K562 (cell line): Measurements from ENCODE around the gene HLA-DRB1. TPM values are rescaled to one million over a fixed set of nuclear protein-coding genes. Genes with fewer than 3 reads are reported as not detected.

Experiments used
- ATAC-seq: fragments of 200-7000 bp; cut with Tn5 transposase; 3 replicates; pipeline ENCODE4 v1.9.1; 2020; ENCODE audit warnings: moderate library complexity
- BruUV-seq: library from RNA; stranded (reverse); fragments of 400-500 nt; replicated peaks from 2 replicates; lab custom pipeline; 2021; lab: Mats Ljungman, UMichigan
- CTCF ChIA-PET: fragments of 300-600 bp; formaldehyde crosslinking; extraction: SDS; loops from one replicate; lab custom pipeline; 2021; ENCODE audit warnings: low intra/inter-chr PET ratio; lab: Yijun Ruan, JAX
- POLR2A ChIA-PET: fragments of 300-600, 350-650 bp; sonication (Branson Sonifier 250); formaldehyde crosslinking; extraction: SDS; loops from one replicate; lab custom pipeline; 2021; ENCODE audit warnings: antibody characterized with exemption, inconsistent platforms; lab: Yijun Ruan, JAX
- DNase-seq, 4 experiments: peaks; one replicate each; pipeline versions ENCODE4 v3.0.0 to v3.0.0-alpha.2; 2011 to 2018; ENCODE audit warnings: low spot score in 3 of 4, mixed read lengths in 3 of 4; ENCODE audit errors: extremely low read depth in 1 of 4
- FAIRE-seq: peaks from 2 replicates; lab custom pipeline; 2011; peaks lifted over from hg19 to GRCh38; lab: Jason Lieb, UNC
- H2AFZ ChIP-seq: 2 replicates; pipeline ENCODE4 v1.6.0; 2011; ENCODE audit warnings: low read depth, low read length, control low read depth, inconsistent platforms
- H3K27ac ChIP-seq: fragments of 200-600 bp; 3 replicates; pipeline ENCODE4 v1.8.0; 2011; ENCODE audit warnings: low read depth, mild to moderate bottlenecking, control low read depth, inconsistent platforms, low read length, moderate library complexity, mixed read lengths; ENCODE audit errors: extremely low read depth
- H3K27me3 ChIP-seq, 2 experiments: fragments of 300-600 bp in 1 of 2; 2 replicates in 1 of 2; 3 replicates in 1 of 2; pipeline versions ENCODE4 v1.6.0 to v1.8.0; 2011; ENCODE audit warnings: inconsistent platforms in 2 of 2, low read length in 2 of 2, mild to moderate bottlenecking in 1 of 2, mixed read lengths in 1 of 2, moderate library complexity in 1 of 2; ENCODE audit not compliant: control insufficient read depth in 2 of 2, insufficient read depth in 2 of 2
- H3K36me3 ChIP-seq: fragments of 300-600 bp; 3 replicates; pipeline ENCODE4 v1.8.0; 2011; ENCODE audit warnings: mild to moderate bottlenecking, low read length, inconsistent platforms; ENCODE audit not compliant: control insufficient read depth, insufficient read depth
- H3K4me1 ChIP-seq, 2 experiments: fragments of 200-600 bp in 1 of 2; replicated peaks in 1 of 2; 2 replicates in 1 of 2; 3 replicates in 1 of 2; pipeline versions ENCODE4 v1.5.1 to v1.8.0; 2011; ENCODE audit warnings: inconsistent platforms in 2 of 2, low read length in 2 of 2, mild to moderate bottlenecking in 1 of 2, mixed read lengths in 1 of 2, moderate library complexity in 1 of 2; ENCODE audit not compliant: control insufficient read depth in 2 of 2, insufficient read depth in 2 of 2
- H3K4me2 ChIP-seq: 2 replicates; pipeline ENCODE4 v1.6.1; 2011; ENCODE audit warnings: low read length, control low read depth, inconsistent platforms, mixed read lengths; ENCODE audit not compliant: insufficient read depth
- H3K4me3 ChIP-seq: fragments of 200-600 bp; sonication (generic), shearing (Covaris generic); 2 replicates; pipeline ENCODE4 v1.5.1; 2016; ENCODE audit warnings: control low read depth, inconsistent platforms
- H3K79me2 ChIP-seq: fragments of 200-600 bp; 3 replicates; pipeline ENCODE4 v1.8.0; 2011; ENCODE audit warnings: low read length, inconsistent platforms; ENCODE audit not compliant: control insufficient read depth, insufficient read depth
- H3K9ac ChIP-seq, 2 experiments: 2 replicates each; pipeline versions ENCODE4 v1.6.0 to v1.6.1; 2011; ENCODE audit warnings: low read depth in 2 of 2, low read length in 2 of 2, control low read depth in 1 of 2, inconsistent platforms in 1 of 2, mild to moderate bottlenecking in 1 of 2, mixed read lengths in 1 of 2; ENCODE audit not compliant: insufficient read depth in 1 of 2
- H3K9me1 ChIP-seq: one replicate; pipeline ENCODE4 v1.6.0; 2011; ENCODE audit warnings: inconsistent platforms, mild to moderate bottlenecking, low read length, moderate library complexity; ENCODE audit not compliant: control insufficient read depth, insufficient read depth
- H3K9me3 ChIP-seq: replicated peaks from 2 replicates; pipeline ENCODE4 v1.5.1; 2011; ENCODE audit warnings: low read depth, low read length, inconsistent platforms; ENCODE audit not compliant: control insufficient read depth, insufficient read depth
- H4K20me1 ChIP-seq: replicated peaks from 2 replicates; pipeline ENCODE4 v1.6.1; 2011; ENCODE audit warnings: low read length, inconsistent platforms, mixed read lengths; ENCODE audit not compliant: control insufficient read depth, insufficient read depth
- ETV5 ChIP-seq: sonication (generic); formaldehyde crosslinking; IDR thresholded peaks from 2 replicates; pipeline ENCODE4 v1.4.0; 2020; ENCODE audit warnings: low read depth, mild to moderate bottlenecking, missing genetic modification reagents
- HCFC1 ChIP-seq: IDR thresholded peaks from 2 replicates; pipeline ENCODE4 v1.6.1; 2012; ENCODE audit warnings: low read depth, low read length, improper control_type of control experiment
- MAZ ChIP-seq, 2 experiments: fragments of 450-650 bp in 1 of 2; sonication (generic) in 1 of 2; formaldehyde crosslinking; IDR thresholded peaks in 1 of 2; conservative IDR thresholded peaks in 1 of 2; 2 replicates each; pipeline versions ENCODE4 v1.4.0 to v1.5.0; 2020; ENCODE audit warnings: mild to moderate bottlenecking in 1 of 2, missing genetic modification reagents in 1 of 2
- MEF2D ChIP-seq: conservative IDR thresholded peaks from 2 replicates; pipeline ENCODE4 v1.6.1; 2016; ENCODE audit warnings: low read depth, missing genetic modification characterization, missing compliant biosample characterization
- NRF1 ChIP-seq, 2 experiments: fragments of 450-650 bp; IDR thresholded peaks in 1 of 2; conservative IDR thresholded peaks in 1 of 2; 2 replicates each; pipeline ENCODE4 v1.6.1; 2014; ENCODE audit warnings: mild to moderate bottlenecking in 2 of 2
- PRMT5 ChIP-seq: sonication (generic); formaldehyde crosslinking; IDR thresholded peaks from 2 replicates; pipeline ENCODE4 v1.5.0; 2020; ENCODE audit warnings: missing genetic modification reagents
- SAP30 ChIP-seq: fragments of 200-600 bp; sonication (generic); IDR thresholded peaks from 2 replicates; pipeline ENCODE4 v1.6.1; 2012; ENCODE audit warnings: borderline replicate concordance, low read depth, mild to moderate bottlenecking, moderate library complexity, low read length, control low read depth, inconsistent platforms; ENCODE audit not compliant: insufficient read depth, poor library complexity, severe bottlenecking
- STAT5A ChIP-seq: IDR thresholded peaks from 2 replicates; pipeline ENCODE4 v1.6.1; 2012; ENCODE audit warnings: low read length, inconsistent platforms, borderline replicate concordance
- ZBTB1 ChIP-seq: sonication (generic); formaldehyde crosslinking; IDR thresholded peaks from 2 replicates; pipeline ENCODE4 v1.8.1; 2023; ENCODE audit warnings: missing genetic modification reagents, low read depth, mild to moderate bottlenecking, borderline replicate concordance
- ZFX ChIP-seq: sonication (generic); formaldehyde crosslinking; IDR thresholded peaks from 2 replicates; pipeline ENCODE4 v1.8.0; 2022; ENCODE audit warnings: mild to moderate bottlenecking, missing genetic modification reagents, moderate library complexity
- ZKSCAN8 ChIP-seq: fragments of 200-800 bp; sonication (Bioruptor generic); IDR thresholded peaks from 2 replicates; pipeline ENCODE4 v1.6.1; 2016; ENCODE audit warnings: missing genetic modification characterization, missing compliant biosample characterization
- WGBS: fragments of 100-300 bp; shearing (Covaris generic); methylation state at CpG from one replicate; pipeline ENCODE4 v1.1.6; 2016; ENCODE audit warnings: low coverage, mixed read lengths; ENCODE audit not compliant: insufficient coverage; ENCODE audit errors: missing lambda C conversion rate; 5-methylcytosine and 5-hydroxymethylcytosine counted together
- in situ Hi-C: fragments of 300-500 bp; cut with MboI; formaldehyde crosslinking; loops from 4 replicates; pipeline ENCODE4 v1.15.0; 2018; ENCODE audit warnings: inconsistent platforms, mixed read lengths
- intact Hi-C: fragments of 100-400 bp; cut with micrococcal nuclease; formaldehyde crosslinking; loops from 2 replicates; pipeline ENCODE4 v1.14.2; 2022
- polyA plus RNA-seq, 8 experiments: library from polyadenylated mRNA; depleted of rRNA in 4 of 8; stranded (reverse) in 5 of 8; unstranded in 3 of 8; fragments of >200 nt; fragmentation: Nextera tagmentation in 2 of 8; fragmentation: Illumina TruSeq in 1 of 8; extraction: Ambion mirVana in 2 of 8; extraction: Trizol in 1 of 8; gene quantifications; 2 replicates each; pipeline versions ENCODE4 v1.2.1 to v1.2.3, GENCODE V29; 2011 to 2014; ENCODE audit warnings: inconsistent platforms in 1 of 8, missing spikeins in 1 of 8
- total RNA-seq, 7 experiments: library from RNA; depleted of rRNA in 6 of 7; stranded (reverse); fragments of >200 nt in 6 of 7; fragmentation: Illumina TruSeq in 2 of 7; extraction: Trizol in 2 of 7; gene quantifications; 2 replicates each; pipeline versions ENCODE4 v1.2.1 to v1.2.3, GENCODE V29; 2011 to 2021; ENCODE audit warnings: low replicate concordance in 1 of 7
- TF ChIP-seq, protein P1 (sequence below): fragments of 250-450 bp; sonication (Bioruptor Pico); IDR thresholded peaks from 2 replicates; pipeline ENCODE4 v1.8.0; 2022; ENCODE audit warnings: moderate library complexity, mild to moderate bottlenecking, inconsistent platforms
- TF ChIP-seq, protein P2 (sequence below): fragments of 250-450 bp; sonication (Bioruptor Pico); IDR thresholded peaks from 2 replicates; pipeline ENCODE4 v1.4.0; 2020
- TF ChIP-seq, protein P3 (sequence below): sonication (generic); formaldehyde crosslinking; IDR thresholded peaks from 2 replicates; pipeline ENCODE4 v1.8.1; 2023; ENCODE audit warnings: mild to moderate bottlenecking, missing genetic modification reagents

HLA-DRB1 gene
- total and polyA plus RNA-seq, 9 of the 15 experiments (the other 6 are each of a cell fraction or from before 2014, with no cell fraction given): 0.06 to 0.78 (median 0.06) TPM; not detected in 6

DNA sequence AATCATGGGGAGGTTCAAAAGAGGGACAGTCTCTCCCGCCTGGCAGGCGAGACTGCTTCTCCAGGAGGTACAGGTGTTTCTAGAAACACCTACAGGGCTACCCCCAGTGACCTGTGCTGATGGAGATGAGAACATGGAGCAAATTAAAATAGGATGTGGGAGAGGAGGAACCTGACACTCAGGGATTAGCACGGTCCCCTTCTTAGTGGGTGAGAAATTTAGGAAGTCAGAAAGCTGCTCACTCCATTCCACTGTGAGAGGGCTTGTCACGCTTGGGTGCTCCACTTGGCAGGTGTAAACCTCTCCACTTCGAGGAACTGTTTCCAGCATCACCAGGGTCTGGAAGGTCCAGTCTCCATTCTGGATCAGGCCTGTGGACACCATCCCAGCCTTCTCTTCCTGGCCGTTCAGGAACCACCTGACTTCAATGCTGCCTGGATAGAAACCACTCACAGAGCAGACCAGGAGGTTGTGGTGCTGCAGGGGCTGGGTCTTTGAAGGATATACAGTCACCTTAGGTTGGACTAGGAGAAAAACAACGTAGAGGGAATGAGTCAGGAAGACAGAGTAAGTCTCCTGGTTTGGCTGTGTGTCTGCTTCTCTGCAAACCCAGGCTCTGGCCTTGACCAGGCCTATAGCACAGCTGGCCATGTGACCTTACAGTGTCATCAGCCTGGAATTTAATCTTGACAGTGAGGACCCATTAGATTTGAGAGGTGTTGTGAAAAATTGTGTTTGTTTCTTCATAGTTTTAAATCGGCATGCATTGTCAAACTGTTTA, 8.1 kb downstream of the HLA-DRB1 start:
- H3K9me3 ChIP-seq: no peaks in the 10 kb centered on the region
- H4K20me1 ChIP-seq: no peaks in the 10 kb centered on the region
- ATAC-seq (no peak), FAIRE-seq (no peak), DNase-seq (no peak)
- POLR2A ChIA-PET: interaction anchor here (0.6 kb wide), 1 partner anchor 42 kb away, joined by 4 read pairs; no protein-coding TSS in a partner anchor
- CTCF ChIA-PET: no interaction called here
- H3K27ac ChIP-seq: no peak overlapping the region
- no peak overlapping the region for H3K9ac ChIP-seq
- no peaks in the 10 kb centered on the region for H3K4me1 ChIP-seq
- no peaks in the 10 kb centered on the region for H3K27me3 ChIP-seq
- in situ Hi-C loops (no loop called here), intact Hi-C loops (no loop called here)
- no peak overlapping the region for H2AFZ ChIP-seq
- H3K36me3 ChIP-seq: no peaks in the 10 kb centered on the region
- WGBS: 2% methylated on average over 6 of the region's 8 CpGs
- no peak overlapping the region for H3K4me2 ChIP-seq
- H3K79me2 ChIP-seq: no peaks in the 10 kb centered on the region
- H3K9me1 ChIP-seq: no peaks in the 10 kb centered on the region
- BruUV-seq: no TSS peak
- H3K4me3 ChIP-seq: no peak overlapping the region
- TF ChIP-seq ZFX: no peak
- no peak for TF ChIP-seq ZBTB1
- no peak for TF ChIP-seq ETV5 (CRISPR knock-in tag)
- TF ChIP-seq, protein P1, sequence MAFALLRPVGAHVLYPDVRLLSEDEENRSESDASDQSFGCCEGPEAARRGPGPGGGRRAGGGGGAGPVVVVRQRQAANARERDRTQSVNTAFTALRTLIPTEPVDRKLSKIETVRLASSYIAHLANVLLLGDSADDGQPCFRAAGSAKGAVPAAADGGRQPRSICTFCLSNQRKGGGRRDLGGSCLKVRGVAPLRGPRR: no peak
- TF ChIP-seq HCFC1: no peak
- no peak for TF ChIP-seq NRF1 (conservative IDR thresholded peaks at IDR 0.05 in 1 of 2, IDR thresholded peaks at IDR 0.05 in 1 of 2)
- no peak for TF ChIP-seq PRMT5 (CRISPR knock-in tag)
- TF ChIP-seq, protein P2, sequence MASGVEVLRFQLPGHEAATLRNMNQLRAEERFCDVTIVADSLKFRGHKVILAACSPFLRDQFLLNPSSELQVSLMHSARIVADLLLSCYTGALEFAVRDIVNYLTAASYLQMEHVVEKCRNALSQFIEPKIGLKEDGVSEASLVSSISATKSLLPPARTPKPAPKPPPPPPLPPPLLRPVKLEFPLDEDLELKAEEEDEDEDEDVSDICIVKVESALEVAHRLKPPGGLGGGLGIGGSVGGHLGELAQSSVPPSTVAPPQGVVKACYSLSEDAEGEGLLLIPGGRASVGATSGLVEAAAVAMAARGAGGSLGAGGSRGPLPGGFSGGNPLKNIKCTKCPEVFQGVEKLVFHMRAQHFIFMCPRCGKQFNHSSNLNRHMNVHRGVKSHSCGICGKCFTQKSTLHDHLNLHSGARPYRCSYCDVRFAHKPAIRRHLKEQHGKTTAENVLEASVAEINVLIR (CRISPR knock-in tag): no peak
- no peak for TF ChIP-seq MAZ (CRISPR knock-in tag; conservative IDR thresholded peaks at IDR 0.05 in 1 of 2, IDR thresholded peaks at IDR 0.05 in 1 of 2)
- no peak for TF ChIP-seq SAP30
- no peak for TF ChIP-seq STAT5A
- TF ChIP-seq ZKSCAN8 (CRISPR knock-in tag): no peak
- TF ChIP-seq, protein P3, sequence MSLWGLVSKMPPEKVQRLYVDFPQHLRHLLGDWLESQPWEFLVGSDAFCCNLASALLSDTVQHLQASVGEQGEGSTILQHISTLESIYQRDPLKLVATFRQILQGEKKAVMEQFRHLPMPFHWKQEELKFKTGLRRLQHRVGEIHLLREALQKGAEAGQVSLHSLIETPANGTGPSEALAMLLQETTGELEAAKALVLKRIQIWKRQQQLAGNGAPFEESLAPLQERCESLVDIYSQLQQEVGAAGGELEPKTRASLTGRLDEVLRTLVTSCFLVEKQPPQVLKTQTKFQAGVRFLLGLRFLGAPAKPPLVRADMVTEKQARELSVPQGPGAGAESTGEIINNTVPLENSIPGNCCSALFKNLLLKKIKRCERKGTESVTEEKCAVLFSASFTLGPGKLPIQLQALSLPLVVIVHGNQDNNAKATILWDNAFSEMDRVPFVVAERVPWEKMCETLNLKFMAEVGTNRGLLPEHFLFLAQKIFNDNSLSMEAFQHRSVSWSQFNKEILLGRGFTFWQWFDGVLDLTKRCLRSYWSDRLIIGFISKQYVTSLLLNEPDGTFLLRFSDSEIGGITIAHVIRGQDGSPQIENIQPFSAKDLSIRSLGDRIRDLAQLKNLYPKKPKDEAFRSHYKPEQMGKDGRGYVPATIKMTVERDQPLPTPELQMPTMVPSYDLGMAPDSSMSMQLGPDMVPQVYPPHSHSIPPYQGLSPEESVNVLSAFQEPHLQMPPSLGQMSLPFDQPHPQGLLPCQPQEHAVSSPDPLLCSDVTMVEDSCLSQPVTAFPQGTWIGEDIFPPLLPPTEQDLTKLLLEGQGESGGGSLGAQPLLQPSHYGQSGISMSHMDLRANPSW (CRISPR knock-in tag): no peak
- TF ChIP-seq MEF2D (tag): no peak
